Lung (tissue), 12 donors: ENCODE results near the gene C12orf75. TPM values are rescaled to one million over a fixed set of nuclear protein-coding genes. Genes with fewer than 3 reads are reported as not detected.

Source experiments
- ATAC-seq: fragments of 200-7000 bp; cut with Tn5 transposase; one replicate; pipeline ENCODE4 v1.9.1; 2020; ENCODE audit warnings: moderate number of reproducible peaks; ENCODE audit not compliant: insufficient read depth, low FRiP score
- DNase-seq, 3 donors: peaks; one replicate each; pipeline ENCODE4 v3.0.0-alpha.2; 2013 to 2017
- H3K27ac ChIP-seq, 2 donors: one replicate each; pipeline ENCODE4 v1.5.1; 2013; ENCODE audit warnings: mild to moderate bottlenecking in 2 of 2, moderate library complexity in 2 of 2, control low read depth in 1 of 2, inconsistent platforms in 1 of 2, low read depth in 1 of 2, low read length in 1 of 2
- H3K27me3 ChIP-seq, 3 donors: one replicate each; pipeline ENCODE4 v1.5.1; 2013; ENCODE audit warnings: low read length in 2 of 3; ENCODE audit not compliant: control insufficient read depth in 3 of 3, insufficient read depth in 3 of 3
- H3K36me3 ChIP-seq, 4 donors: one replicate each; pipeline ENCODE4 v1.5.1; 2013; ENCODE audit warnings: low read length in 4 of 4, mild to moderate bottlenecking in 1 of 4, moderate library complexity in 1 of 4; ENCODE audit not compliant: control insufficient read depth in 4 of 4, insufficient read depth in 4 of 4
- H3K4me1 ChIP-seq, 5 donors: one replicate each; pipeline ENCODE4 v1.5.1; 2013; ENCODE audit warnings: low read length in 5 of 5, mild to moderate bottlenecking in 2 of 5, moderate library complexity in 1 of 5; ENCODE audit not compliant: control insufficient read depth in 5 of 5, insufficient read depth in 5 of 5
- H3K4me3 ChIP-seq: one replicate; pipeline ENCODE4 v1.5.1; 2013; ENCODE audit warnings: mild to moderate bottlenecking, control low read depth, moderate library complexity
- H3K9ac ChIP-seq, 2 donors: one replicate each; pipeline ENCODE4 v1.5.1; 2013; ENCODE audit warnings: low read length in 2 of 2, control low read depth in 1 of 2; ENCODE audit not compliant: insufficient read depth in 1 of 2
- H3K9me3 ChIP-seq, 4 donors: one replicate each; pipeline ENCODE4 v1.5.1; 2013; ENCODE audit warnings: low read length in 3 of 4, mild to moderate bottlenecking in 1 of 4, moderate library complexity in 1 of 4; ENCODE audit not compliant: control insufficient read depth in 4 of 4, insufficient read depth in 3 of 4
- CTCF ChIP-seq: IDR thresholded peaks from 2 replicates; pipeline ENCODE4 v1.5.1; 2012; ENCODE audit warnings: mild to moderate bottlenecking; ENCODE audit errors: control extremely low read depth, extremely low read depth
- WGBS, 2 donors: extraction: QIAGEN DNeasy Blood & Tissue Kit; methylation state at CpG; one replicate each; pipeline ENCODE4 v1.1.7; 2013; 5-methylcytosine and 5-hydroxymethylcytosine counted together
- polyA plus RNA-seq, 2 donors: library from polyadenylated mRNA; stranded (reverse); fragments of 200-250 nt; gene quantifications; one replicate each; pipeline ENCODE4 v1.2.1, GENCODE V29; 2013
- total RNA-seq, 2 donors: library from RNA; depleted of rRNA in 1 of 2; stranded (reverse); fragments of >200 nt in 1 of 2; gene quantifications; one replicate each; pipeline ENCODE4 v1.2.1, GENCODE V29; 2014 to 2021
- donor health status: control.
- donor health status: control.
- donor health status: Bipolar disorder and iron deficiency.
- donor health status: healthy.
- donor health status: DM: yes; HTN: yes; CAD: no.

Gene C12orf75
- total and polyA plus RNA-seq, 4 donors, result 7.0 to 26.7 (median 17.2) TPM

- Histone ChIP-seq H3K9me3 (peaks cover 0 to 2% (median 0%) of the 10 kb centered on the region in 4 donors), H3K4me1 (peaks cover 0 to 3% (median 0%) of the 10 kb centered on the region in 5 donors), H3K4me3 (no peak overlapping the region), H3K27ac (no peak overlapping the region), H3K36me3 (no peaks in the 10 kb centered on the region), H3K9ac (no peak overlapping the region), H3K27me3 (no peaks in the 10 kb centered on the region)
- WGBS, 2 donors, result 53 to 81% methylated on average over 1 of the region's 1 CpG
- TF ChIP-seq CTCF, result no peak
- DNase-seq (no peak), ATAC-seq (no peak)
Measured at GRCh38 chr12:105348561-105348960, 18.1 kb downstream of the C12orf75 start.

- no peak for TF ChIP-seq CTCF
- no peak for DNase-seq
- ATAC-seq, result no peak
- Histone ChIP-seq H3K4me3 (no peak overlapping the region), H3K9ac (no peak overlapping the region), H3K9me3 (peaks cover 0 to 2% (median 0%) of the 10 kb centered on the region in 4 donors), H3K27me3 (no peaks in the 10 kb centered on the region), H3K27ac (no peak overlapping the region), H3K36me3 (no peaks in the 10 kb centered on the region), H3K4me1 (peaks cover 0 to 3% (median 0%) of the 10 kb centered on the region in 5 donors)
- 66 to 76% methylated on average over 1 of the region's 1 CpG for WGBS, 2 donors
Measured at GRCh38 chr12:105349138-105349537, 18.6 kb downstream of the C12orf75 start.

GRCh38 chr12:105351523-105351922 is 21.0 kb downstream of the C12orf75 start:
- Histone ChIP-seq H3K36me3 (no peaks in the 10 kb centered on the region), H3K27ac (no peak overlapping the region), H3K4me1 (peaks cover 0 to 3% (median 0%) of the 10 kb centered on the region in 5 donors), H3K9me3 (peaks cover 0 to 3% (median 0%) of the 10 kb centered on the region in 4 donors), H3K9ac (no peak overlapping the region), H3K27me3 (no peaks in the 10 kb centered on the region), H3K4me3 (no peak overlapping the region)
- WGBS, 2 donors, result 78 to 91% methylated on average over 1 of the region's 1 CpG
- TF ChIP-seq CTCF, result no peak
- DNase-seq, result no peak
- no peak for ATAC-seq

GRCh38 chr12:105352052-105352451 is 21.6 kb downstream of the C12orf75 start:
- Histone ChIP-seq H3K4me1 (peaks cover 0 to 3% (median 0%) of the 10 kb centered on the region in 5 donors), H3K27ac (no peak overlapping the region)
- no peak for TF ChIP-seq CTCF

More at GRCh38 chr12:105352052-105352451, 21.6 kb downstream of the C12orf75 start:
- Histone ChIP-seq H3K9ac (no peak overlapping the region), H3K9me3 (peaks cover 0 to 3% (median 0%) of the 10 kb centered on the region in 4 donors), H3K36me3 (no peaks in the 10 kb centered on the region), H3K27me3 (no peaks in the 10 kb centered on the region), H3K4me3 (no peak overlapping the region)
- DNase-seq (no peak), ATAC-seq (no peak)
- WGBS, 2 donors, result 88% methylated on average over 4 of the region's 4 CpGs
